RWPE1 (cell line): ENCODE results near the gene SMAD4.

Experiments used
- CTCF ChIA-PET: fragments of 350-600 bp; sonication (Branson Sonifier 250); formaldehyde crosslinking; extraction: SDS; loops from one replicate; lab custom pipeline; 2021; lab: Yijun Ruan, JAX
- POLR2A ChIA-PET: fragments of 400-600 bp; formaldehyde crosslinking; extraction: SDS; loops from one replicate; lab custom pipeline; 2020; ENCODE audit warnings: antibody characterized with exemption; ENCODE audit not compliant: low non-redundant PET; lab: Yijun Ruan, JAX
- DNase-seq: peaks from one replicate; pipeline ENCODE4 v3.0.0; 2012; ENCODE audit warnings: low spot score
- H3K27ac ChIP-seq: fragments of 450-650 bp; 2 replicates; pipeline ENCODE4 v1.5.1; 2017
- TF ChIP-seq, protein P1 (sequence below): fragments of 450-650 bp; conservative IDR thresholded peaks from 2 replicates; pipeline ENCODE4 v1.5.1; 2017; ENCODE audit warnings: low read depth, mild to moderate bottlenecking

The SMAD4 gene

DNA sequence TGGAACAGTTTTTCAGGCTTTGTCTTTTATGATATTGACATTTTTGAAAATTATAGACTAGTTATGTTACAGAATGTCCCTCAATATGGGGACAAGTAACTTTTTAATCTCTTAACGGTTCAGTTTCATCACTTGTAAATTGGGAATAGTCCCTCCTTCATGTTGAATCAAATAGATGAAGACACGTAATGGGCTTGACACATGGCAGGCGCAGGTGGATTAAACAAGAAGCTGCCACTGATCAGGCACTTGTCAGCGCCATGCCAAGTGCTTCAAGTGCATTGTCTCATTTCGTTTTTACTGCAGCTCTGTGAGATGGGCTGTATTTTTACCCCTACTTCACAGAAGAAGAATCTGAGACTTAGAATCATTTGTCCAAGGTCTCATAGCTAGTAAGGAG lies 9.5 kb upstream of the SMAD4 start:
- POLR2A ChIA-PET, result no interaction called here
- DNase-seq, result no peak
- CTCF ChIA-PET, result no interaction called here
- TF ChIP-seq, protein P1, sequence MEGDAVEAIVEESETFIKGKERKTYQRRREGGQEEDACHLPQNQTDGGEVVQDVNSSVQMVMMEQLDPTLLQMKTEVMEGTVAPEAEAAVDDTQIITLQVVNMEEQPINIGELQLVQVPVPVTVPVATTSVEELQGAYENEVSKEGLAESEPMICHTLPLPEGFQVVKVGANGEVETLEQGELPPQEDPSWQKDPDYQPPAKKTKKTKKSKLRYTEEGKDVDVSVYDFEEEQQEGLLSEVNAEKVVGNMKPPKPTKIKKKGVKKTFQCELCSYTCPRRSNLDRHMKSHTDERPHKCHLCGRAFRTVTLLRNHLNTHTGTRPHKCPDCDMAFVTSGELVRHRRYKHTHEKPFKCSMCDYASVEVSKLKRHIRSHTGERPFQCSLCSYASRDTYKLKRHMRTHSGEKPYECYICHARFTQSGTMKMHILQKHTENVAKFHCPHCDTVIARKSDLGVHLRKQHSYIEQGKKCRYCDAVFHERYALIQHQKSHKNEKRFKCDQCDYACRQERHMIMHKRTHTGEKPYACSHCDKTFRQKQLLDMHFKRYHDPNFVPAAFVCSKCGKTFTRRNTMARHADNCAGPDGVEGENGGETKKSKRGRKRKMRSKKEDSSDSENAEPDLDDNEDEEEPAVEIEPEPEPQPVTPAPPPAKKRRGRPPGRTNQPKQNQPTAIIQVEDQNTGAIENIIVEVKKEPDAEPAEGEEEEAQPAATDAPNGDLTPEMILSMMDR, result no peak
- no peak overlapping the region for H3K27ac ChIP-seq

DNA sequence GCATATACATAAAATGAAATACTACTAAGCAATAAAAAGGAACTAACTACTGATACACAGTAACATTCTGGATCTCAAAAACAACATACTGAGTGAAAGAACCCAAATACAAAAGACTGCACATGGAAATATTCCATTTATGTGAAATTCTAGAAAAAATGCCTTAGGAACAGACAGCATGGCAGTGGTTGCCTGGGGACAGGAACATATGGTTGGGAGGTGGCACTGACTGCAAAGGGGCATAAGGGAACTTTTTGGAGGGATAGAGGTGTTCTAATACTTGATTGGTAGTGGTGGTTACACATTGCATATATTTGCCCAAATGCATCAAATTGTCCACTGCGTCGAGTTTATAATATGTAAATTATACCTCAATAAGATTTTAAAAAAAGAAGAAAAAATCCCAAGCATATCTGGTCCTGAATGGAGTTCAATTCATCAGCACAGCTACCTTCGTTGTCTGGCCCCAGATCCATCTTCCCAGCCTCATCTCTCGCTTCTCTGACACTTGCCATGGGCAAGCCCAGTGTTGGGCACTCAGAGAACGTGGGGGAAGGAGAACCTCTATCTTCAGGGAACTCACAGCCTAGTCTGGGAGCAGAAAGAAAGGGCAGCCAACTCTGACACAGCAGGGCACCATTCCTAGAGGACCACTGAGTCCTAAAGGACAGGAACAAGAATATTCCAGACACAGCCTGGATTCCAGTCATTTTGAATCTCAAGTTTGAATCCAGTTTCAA lies 8.6 kb upstream of the SMAD4 start:
- TF ChIP-seq, protein P1, result no peak
- CTCF ChIA-PET, result no interaction called here

DNA sequence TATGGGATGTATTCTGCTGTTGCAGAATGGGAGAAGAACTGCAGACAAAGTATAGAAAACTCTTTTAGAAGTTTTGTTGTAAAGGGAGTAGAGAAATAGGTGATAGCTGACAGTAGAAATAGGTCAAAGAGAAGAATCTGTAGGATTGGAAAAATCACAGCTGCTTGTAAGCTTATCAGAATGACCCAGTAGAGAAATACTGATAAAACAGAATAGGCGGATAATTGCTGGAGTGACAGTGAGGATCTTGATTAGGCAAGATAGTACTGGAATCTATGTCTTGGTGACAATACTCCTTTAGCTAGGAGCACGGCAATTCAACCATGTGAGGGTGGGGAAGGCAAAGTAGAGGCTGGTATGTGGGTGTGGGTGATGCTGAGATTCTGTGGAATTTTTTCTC lies 4.5 kb upstream of the SMAD4 start:
- TF ChIP-seq, protein P1, result no peak
- ChIA-PET POLR2A (no interaction called here), CTCF (no interaction called here)
- DNase-seq, result no peak
- no peak overlapping the region for H3K27ac ChIP-seq

More for the DNA sequence above, 8.6 kb upstream of the SMAD4 start:
- POLR2A ChIA-PET, result no interaction called here
- DNase-seq, result no peak
- H3K27ac ChIP-seq, result no peak overlapping the region

DNA sequence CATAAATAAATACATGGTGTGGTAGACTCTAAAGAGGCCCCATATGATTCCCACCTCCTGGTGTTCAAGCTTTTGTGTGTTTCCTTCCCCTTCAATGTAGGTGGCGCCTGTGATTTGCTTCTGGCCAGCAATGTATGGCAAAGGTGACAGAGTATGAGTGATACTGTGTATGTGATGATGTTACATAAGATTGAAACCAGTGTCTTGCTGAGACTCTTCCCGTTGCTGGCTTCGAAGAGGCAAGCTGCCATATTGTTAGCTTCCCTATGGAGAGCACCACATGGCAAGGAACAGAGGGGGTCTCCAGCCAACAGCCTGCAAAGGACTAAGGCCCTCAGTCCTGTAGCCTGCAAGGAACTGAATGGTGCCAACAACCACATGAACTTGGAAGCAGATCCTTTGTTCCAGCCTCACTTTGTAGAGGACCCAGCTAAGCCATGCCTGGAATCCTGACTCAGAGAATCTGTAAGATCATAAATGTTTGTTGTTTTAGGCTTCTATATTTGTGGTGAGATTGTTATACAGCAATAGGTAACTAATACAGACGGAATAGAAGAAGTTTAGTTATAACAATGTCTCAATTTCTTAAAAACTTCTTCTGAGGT lies 1.7 kb upstream of the SMAD4 start:
- ChIA-PET CTCF (no interaction called here), POLR2A (no interaction called here)
- no peak for DNase-seq
- H3K27ac ChIP-seq, result no peak overlapping the region
- TF ChIP-seq, protein P1, result no peak

DNA sequence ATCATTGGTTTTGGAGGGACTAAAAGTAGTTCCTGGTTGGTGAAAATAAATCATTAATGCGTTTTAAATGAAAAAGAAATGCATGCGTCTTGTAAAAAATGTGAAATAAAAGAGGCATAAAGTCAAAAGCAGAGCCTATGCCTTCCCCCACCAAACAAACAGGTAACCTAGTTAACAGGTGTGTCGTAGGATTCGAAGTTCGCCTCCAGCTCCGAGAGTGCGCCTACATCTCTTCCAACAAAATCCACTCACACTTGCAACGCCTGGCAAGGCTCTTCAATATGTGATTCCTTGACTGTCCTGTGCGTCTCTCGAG lies 677 bp upstream of the SMAD4 start:
- POLR2A ChIA-PET, result no interaction called here

DNA sequence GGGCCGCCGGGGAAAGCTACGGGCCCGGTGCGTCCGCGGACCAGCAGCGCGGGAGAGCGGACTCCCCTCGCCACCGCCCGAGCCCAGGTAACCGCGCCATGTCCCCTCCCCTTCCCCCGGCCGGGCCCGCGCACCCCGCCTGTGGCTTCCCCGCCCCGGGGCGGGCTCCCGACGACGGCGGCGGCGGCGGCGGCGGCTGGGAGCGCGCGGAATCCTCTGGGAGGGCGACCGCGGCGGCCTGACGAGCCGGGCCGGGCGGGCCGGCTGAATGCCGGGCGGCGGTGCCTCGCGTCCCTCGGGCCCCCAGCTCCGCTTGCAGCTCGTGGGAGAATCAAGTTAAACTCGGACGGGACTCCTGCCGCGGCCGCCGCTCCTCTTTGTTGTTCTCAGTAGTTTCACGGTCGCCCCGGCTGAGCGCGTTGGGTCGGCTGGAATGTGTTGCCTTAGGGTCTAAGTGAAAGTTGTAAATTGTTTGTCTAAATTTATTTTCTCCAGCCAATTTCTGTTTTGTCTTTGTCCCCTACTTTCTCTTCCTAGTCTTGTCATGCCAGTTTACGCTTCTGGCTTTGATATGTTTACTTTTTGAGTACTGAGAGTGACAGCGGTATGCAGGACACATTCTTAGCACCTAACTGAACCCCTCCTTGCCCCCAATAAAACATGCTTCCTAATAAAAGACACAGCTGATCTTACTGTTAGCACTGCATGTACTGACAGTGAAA lies 685 bp downstream of the SMAD4 start:
- CTCF ChIA-PET, result interaction anchor here (0.6 to 0.7 kb wide), 3 partner anchors 154 to 198 kb away, joined by 3 to 6 read pairs (median 3); no protein-coding TSS in a partner anchor
- DNase-seq, result peak; percentile 46
- POLR2A ChIA-PET, result interaction anchor here (0.6 kb wide), 2 partner anchors 72 to 458 kb away, joined by 3 to 7 read pairs; no protein-coding TSS in a partner anchor
- TF ChIP-seq, protein P1, result no peak
- peak overlapping the region; percentile 93 for H3K27ac ChIP-seq

More for the DNA sequence above, 677 bp upstream of the SMAD4 start:
- CTCF ChIA-PET, result no interaction called here
- TF ChIP-seq, protein P1, result no peak
- H3K27ac ChIP-seq, result peak overlapping the region; percentile 93
- peak; percentile 1 for DNase-seq
